HUDEP-2 (cell line): ENCODE data around the gene NSD2.
A peak's percentile ranks its signal among the peaks of the same experiment; 100 is the strongest.
"Not testable (repeated sequence)": the region's sequence is repeated elsewhere in the genome, so short reads cannot be mapped to it uniquely, and the experiment has no call there.

Source experiments
- DNase-seq, 76 experiments: peaks; one replicate each; lab custom pipeline; 2025; ENCODE audit not compliant: unreplicated experiment in 76 of 76; lab: John Stamatoyannopoulos, UW

The NSD2 gene

GRCh38 chr4:1841201-1841886 lies 29.8 kb upstream of the NSD2 start:
- no peak for DNase-seq

- DNase-seq, result no peak
Measured at GRCh38 chr4:1841887-1842210, 29.3 kb upstream of the NSD2 start.

GRCh38 chr4:1842339-1842895 lies 28.8 kb upstream of the NSD2 start:
- no peak for DNase-seq

GRCh38 chr4:1842993-1843448 lies 28.2 kb upstream of the NSD2 start:
- no peak for DNase-seq

DNA sequence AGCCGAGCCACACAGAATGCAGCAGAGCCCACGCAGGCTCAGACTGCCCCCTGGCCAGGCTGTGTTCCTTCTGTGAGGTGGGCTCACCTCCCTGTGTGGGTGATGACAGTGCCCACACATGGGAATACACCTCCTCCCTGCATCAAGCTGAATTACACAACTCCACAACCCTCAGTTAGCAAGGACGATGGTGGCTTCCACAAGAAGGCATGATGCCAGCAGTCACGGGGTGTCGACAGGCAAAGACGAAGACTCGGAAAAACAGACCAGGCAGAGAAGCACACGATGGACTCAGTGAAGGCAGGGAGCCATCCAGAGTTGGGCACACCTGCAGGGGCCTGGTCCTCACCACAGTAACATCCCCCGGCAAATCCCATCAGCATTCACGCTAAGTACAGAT lies 27.3 kb upstream of the NSD2 start:
- no peak for DNase-seq

- DNase-seq, result not testable (repeated sequence)
Measured at GRCh38 chr4:1844618-1845017, 26.6 kb upstream of the NSD2 start.

GRCh38 chr4:1846580-1846979 lies 24.6 kb upstream of the NSD2 start:
- no peak for DNase-seq

DNA sequence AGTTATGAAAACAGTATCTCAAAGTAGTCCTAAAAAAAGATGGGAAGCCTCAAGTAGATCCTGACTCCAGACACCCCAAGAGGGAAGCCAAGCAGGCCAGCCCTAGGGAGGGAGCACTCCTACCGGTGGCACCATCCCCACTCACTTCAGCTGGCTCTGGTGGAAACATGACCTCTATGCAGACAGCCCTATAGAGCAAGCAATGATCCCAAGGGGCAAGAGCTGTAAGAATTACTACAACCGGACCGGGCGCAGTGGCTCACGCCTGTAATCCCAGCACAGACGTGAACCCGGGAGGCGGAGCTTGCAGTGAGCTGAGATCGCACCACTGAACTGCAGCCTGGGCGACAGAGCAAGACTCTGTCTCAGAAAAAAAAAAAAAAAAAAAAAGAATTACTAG lies 20.9 kb upstream of the NSD2 start:
- DNase-seq, result no peak

- DNase-seq, result no peak
Measured at GRCh38 chr4:1851160-1851559, 20.0 kb upstream of the NSD2 start.

DNA sequence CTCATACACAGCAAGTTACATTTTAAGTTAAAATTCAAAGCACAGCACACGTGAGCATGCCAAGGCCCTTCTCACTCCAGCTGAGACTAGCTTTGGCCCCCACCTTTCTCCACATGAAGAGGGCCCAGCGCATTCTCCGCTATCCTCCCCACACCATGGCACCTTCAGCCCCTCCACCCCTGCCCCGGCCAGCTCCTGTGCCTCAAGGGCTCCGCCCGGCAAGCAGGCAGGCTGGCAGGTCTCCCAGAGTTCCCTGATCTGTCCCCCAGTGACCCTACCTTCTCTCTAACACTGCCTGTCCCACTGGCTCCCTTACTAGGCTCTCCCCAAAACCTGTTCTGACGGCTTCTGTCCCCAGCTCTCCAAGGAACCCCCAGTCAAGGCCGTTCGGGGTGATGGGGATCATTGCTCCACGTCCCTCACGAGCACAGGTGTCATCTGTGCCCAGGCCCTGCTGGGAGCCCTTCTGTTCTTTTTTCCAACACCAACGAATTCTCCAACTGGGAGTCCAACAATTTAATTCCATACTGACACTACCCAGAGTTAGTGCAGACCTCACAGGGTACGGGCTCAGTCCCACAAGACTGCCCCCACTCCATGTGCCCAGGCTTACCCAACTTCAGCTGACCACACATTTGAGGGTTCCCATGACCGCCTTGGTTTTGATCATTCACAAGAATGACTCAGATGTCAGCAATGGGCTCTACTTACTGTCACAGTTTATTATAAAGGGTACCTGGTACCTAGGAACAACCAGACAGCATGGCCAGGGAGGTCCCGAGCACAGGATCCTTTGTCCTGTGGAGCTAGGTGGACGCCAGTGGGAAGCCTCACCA lies 19.4 kb upstream of the NSD2 start:
- DNase-seq, result peak in 32 of 76 experiments; percentile 6 to 49 (median 24)

DNA sequence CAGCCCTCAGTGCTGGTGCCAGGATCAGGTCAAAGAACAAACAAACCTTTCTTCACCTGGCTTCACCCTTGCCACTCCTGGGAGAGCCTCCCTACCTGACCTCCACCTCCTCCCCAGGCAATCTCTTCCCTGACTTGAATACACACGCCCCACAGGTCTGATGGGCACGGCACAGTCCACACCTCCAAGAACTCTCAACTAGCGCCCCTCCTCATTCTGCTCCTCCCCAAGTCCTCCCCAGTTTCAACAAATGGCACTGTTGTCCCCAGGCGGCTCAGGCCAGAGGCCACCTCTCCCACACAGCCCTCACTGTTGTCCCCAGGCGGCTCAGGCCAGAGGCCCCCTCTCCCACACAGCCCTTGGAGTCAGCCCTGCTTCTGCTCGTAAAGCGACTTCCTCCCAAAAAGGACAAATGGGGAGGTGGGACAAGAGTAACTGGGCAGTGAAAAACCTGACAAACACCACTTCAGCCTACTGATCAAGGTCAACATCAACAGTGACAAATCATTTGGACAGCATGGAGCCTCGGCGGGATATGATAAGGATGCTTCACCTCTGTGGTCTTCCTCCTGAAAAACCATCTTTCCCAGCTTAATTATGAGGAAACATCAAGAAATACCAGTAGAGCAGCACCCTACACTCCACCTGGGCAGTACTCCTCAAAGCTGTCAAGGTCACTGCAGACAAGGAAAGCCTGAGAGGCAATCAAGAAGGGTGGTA lies 18.1 kb upstream of the NSD2 start:
- no peak for DNase-seq

DNA sequence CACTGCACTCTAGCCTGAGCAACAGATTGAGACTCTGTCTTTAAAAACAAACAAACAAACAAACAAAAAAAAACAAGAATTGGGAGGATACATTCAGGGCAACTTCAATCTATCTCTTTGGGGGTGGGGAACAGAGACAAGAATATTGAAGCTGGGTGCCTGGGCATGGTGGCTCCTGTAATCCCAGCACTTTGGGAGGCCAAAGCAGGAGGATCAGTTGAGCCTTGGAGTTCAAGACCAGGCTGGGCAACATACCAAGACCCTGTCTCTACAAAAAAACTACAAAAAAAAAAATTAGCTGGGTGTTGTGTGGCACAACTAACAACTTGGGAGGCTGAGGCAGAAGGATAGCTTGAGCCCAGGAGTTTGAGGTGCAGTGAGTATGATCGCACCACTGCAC lies 16.4 kb upstream of the NSD2 start:
- no peak for DNase-seq

- DNase-seq, result peak in 9 of 76 experiments; percentile 7 to 42 (median 24)
Measured at GRCh38 chr4:1855333-1856070, 15.7 kb upstream of the NSD2 start.

DNA sequence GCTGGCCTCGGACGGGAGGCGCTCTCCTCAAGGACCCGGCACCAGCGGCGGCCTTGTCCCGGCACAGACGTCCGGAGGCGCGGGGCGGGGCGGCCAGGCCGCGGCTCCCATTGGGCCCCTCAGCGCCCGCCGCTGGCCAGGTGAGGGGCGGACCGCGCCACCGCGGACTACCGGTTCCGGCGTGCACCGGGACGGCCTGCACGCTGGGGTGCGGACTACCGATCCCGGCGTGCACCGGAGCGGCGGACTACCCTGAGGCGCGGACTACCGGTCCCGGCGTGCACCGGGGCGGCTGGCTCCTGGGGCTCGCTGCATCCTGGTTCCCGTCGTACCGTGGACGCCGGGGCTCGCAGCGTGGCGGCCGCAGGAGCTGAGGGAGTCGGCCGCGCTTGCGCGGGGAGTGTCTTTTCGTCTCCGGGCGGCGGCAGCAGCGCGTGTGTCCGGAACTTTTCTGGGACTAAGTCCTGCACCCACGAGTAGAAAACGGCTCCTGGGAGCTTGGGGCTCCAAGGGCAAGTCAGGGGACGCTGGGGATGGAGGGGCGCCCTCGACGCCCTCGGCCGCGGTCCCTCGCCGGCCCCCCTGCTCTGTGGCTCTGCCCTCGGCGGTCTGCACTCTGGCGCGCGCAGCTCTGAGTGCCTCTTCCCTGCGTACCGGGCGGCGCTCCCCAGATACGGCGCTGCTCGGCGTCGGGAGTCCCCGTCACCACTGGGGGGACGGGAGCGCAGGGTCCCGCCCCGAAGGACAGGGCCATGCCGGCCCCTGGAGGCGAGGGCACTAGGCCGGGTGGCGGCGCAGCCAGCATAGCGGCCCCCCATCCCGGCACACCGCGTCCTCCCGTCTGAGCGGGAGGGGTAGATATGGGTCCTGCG lies 14.9 kb upstream of the NSD2 start, which contains the start of gene LETM1:
Gene LETM1 (minus strand): TSS at position 86 of the 872 bp plus-strand sequence. CDS start 206 bp downstream, outside the sequence.
- DNase-seq, result peak in 74 of 76 experiments; percentile 26 to 94 (median 87)

GRCh38 chr4:1856943-1857699 lies 14.1 kb upstream of the NSD2 start:
- DNase-seq, result no peak

DNA sequence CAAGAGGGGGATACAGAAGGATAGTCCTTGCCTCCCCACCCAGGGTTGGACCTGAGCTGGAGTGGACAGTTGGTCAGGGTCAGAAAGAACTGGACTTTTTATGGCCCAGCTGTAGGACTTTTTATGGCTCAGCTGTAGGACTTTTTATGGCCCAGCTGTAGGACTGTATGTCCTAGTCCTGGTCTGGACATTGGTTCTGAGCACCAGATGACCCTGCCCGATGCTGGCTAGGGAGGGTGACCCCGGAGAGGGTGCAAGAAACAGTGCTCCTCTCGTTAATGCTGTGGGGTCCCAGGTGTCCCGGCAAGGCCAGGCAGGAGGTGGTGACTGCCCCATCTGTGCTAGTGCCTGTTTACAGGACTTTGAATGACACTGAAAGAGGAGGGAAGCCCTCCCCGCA lies 13.3 kb upstream of the NSD2 start:
- DNase-seq, result no peak

GRCh38 chr4:1859389-1859753 lies 11.8 kb upstream of the NSD2 start:
- no peak for DNase-seq

GRCh38 chr4:1862055-1862911 lies 8.9 kb upstream of the NSD2 start:
- no peak for DNase-seq
